Activated T-helper 2 cell treated with anti-CD3 and anti-CD28 coated beads, Interferon-gamma antibody, Interleukin-2, Interleukin-4, amounts not matched to agents 10 μg/mL and 5 μg/mL and 100 μg/mL, durations not matched to agents 14 hours and 24 hours and 36 hours (primary cell): ENCODE measurements around the gene AHCYL2. TPM values are rescaled to one million over a fixed set of nuclear protein-coding genes. Genes with fewer than 3 reads are reported as not detected.
"Not testable (repeated sequence)": the region's sequence is repeated elsewhere in the genome, so short reads cannot be mapped to it uniquely, and the experiment has no call there.

Source experiments
- DNase-seq: peaks from one replicate; pipeline ENCODE4 v3.0.0; 2021; ENCODE audit warnings: low spot score
- H3K27ac Mint-ChIP-seq: one replicate; pipeline ENCODE4 v1.8.0; 2021; ENCODE audit warnings: mixed read lengths
- H3K27me3 Mint-ChIP-seq: one replicate; pipeline ENCODE4 v1.8.0; 2021; ENCODE audit warnings: low read depth, mixed read lengths
- H3K36me3 Mint-ChIP-seq: one replicate; pipeline ENCODE4 v1.8.0; 2021; ENCODE audit warnings: low read depth, mixed read lengths
- H3K4me1 Mint-ChIP-seq: one replicate; pipeline ENCODE4 v1.8.0; 2021; ENCODE audit warnings: low read depth, mixed read lengths
- H3K4me3 Mint-ChIP-seq: one replicate; pipeline ENCODE4 v1.8.0; 2021; ENCODE audit warnings: low read depth, mild to moderate bottlenecking, moderate library complexity, mixed read lengths
- H3K9me3 Mint-ChIP-seq: one replicate; pipeline ENCODE4 v1.8.0; 2021; ENCODE audit warnings: mixed read lengths
- intact Hi-C: fragments of 100-400 bp; cut with micrococcal nuclease; formaldehyde crosslinking; loops from one replicate; pipeline ENCODE4 v1.15.1; 2023
- total RNA-seq: library from RNA; stranded (reverse); gene quantifications from 2 replicates; pipeline ENCODE4 v1.2.3, GENCODE V29; 2022

Gene AHCYL2
- total RNA-seq, 1 donor from 2014 or later: 14.7 TPM

DNA sequence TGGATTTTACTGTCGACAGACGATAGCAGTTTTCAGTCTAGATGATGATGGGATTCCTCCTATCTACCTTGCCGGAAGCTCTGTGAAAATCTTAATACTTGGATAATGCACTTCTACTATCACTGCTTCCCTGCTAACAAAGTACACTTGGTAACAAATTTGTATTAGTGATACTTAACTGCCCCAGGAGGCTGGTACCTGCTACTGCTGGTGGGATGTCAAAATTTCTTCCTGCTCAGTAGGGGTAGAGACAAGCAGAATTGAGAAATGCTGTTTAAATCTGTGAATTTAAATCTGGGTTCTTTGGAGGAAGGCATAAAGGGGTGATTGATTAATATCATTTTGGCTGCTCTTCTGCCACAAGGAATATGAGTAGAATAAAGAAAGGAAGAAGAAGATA lies 109.6 kb downstream of the AHCYL2 start:
- no peaks in the 10 kb centered on the region for H3K4me1 Mint-ChIP-seq
- peaks cover 2% of the 10 kb centered on the region for H3K27me3 Mint-ChIP-seq
- no peak overlapping the region for H3K27ac Mint-ChIP-seq
- H3K4me3 Mint-ChIP-seq: no peak overlapping the region
- intact Hi-C loops: no loop called here
- DNase-seq: no peak
- H3K36me3 Mint-ChIP-seq: no peaks in the 10 kb centered on the region
- no peaks in the 10 kb centered on the region for H3K9me3 Mint-ChIP-seq

- Mint-ChIP-seq H3K27me3 (peaks cover 2% of the 10 kb centered on the region), H3K27ac (no peak overlapping the region), H3K4me3 (no peak overlapping the region), H3K9me3 (no peaks in the 10 kb centered on the region), H3K36me3 (no peaks in the 10 kb centered on the region), H3K4me1 (peaks cover 16% of the 10 kb centered on the region)
- intact Hi-C loops: no loop called here
- no peak for DNase-seq
These were observed 113.6 kb downstream of the AHCYL2 start for GRCh38 chr7:129338450-129338849.

DNA sequence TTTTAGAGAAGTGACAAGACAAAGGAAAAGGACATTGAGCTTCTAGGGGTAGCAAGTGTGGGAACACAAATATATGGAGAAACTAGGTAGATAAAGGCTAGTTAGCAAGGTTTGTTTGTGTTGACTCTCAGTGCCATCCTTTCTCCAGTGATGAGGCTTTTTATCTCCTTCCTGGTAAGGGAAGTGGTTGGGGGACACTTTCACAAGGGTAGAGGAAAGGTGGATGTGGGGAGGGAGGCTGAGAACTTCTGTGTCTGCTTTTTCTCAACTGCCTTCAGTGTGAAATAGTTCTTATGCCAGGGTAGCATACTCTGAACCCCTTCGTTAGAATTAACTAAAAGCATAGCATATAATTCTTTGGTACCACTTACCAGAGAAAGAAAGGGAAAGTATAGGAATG lies 116.4 kb downstream of the AHCYL2 start:
- Mint-ChIP-seq H3K36me3 (no peaks in the 10 kb centered on the region), H3K27me3 (peaks cover 2% of the 10 kb centered on the region), H3K4me3 (no peak overlapping the region), H3K9me3 (no peaks in the 10 kb centered on the region), H3K4me1 (peaks cover 38% of the 10 kb centered on the region), H3K27ac (no peak overlapping the region)
- intact Hi-C loops: loop anchor here (5.0 kb wide), 1 partner anchor 296 kb away; no protein-coding TSS in a partner anchor
- DNase-seq: no peak

DNA sequence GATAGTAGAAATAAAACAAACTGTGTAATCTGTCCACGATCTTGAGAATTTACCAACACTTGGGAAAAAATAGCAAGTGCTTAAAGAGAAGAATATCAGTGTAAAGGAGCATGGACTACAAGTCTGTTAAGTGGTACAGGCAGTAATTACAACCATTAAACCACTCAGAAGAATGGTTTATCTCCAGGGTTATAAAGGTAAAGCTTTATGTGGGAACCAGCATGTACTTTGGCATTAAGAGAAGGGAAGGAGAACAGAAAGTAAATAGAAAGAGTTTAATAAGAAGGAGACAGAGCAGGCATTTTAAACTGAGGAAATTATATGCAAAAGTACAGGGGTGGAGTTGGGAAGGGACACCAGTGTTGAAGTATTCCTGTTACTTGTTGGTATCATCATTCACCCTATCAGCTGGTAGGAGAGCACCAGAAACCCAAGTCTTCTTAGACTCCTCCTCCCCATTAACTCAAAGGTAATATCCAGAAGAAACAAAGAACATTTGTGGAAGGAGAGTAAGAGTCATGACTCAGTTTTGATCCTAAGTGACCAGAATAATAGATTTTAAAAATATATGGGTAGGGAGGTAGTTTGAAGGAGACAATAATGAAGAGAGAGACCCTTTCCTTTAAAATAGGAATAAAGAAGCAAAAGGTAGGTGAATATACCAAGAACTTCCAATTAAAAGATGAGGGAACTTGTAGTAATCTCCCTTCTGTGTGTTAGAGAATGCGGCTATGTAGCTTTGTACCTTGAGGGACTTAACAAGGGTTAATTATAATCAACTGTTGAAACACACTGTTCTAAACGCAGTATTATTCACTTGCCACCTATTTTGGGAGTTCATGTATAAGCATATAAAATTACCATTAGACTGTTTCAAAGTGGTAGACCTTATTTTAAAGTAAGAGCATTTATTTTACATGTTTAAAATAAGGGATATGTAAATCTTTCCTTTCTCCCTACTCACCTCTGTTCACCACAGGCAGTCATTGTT lies 117.3 kb downstream of the AHCYL2 start:
- H3K36me3 Mint-ChIP-seq: no peaks in the 10 kb centered on the region
- intact Hi-C loops: loop anchor here (5.0 kb wide), 1 partner anchor 295 kb away; no protein-coding TSS in a partner anchor
- no peak for DNase-seq
- H3K4me1 Mint-ChIP-seq: peaks cover 38% of the 10 kb centered on the region
- H3K4me3 Mint-ChIP-seq: no peak overlapping the region
- no peaks in the 10 kb centered on the region for H3K9me3 Mint-ChIP-seq
- H3K27me3 Mint-ChIP-seq: peaks cover 2% of the 10 kb centered on the region
- H3K27ac Mint-ChIP-seq: no peak overlapping the region

DNA sequence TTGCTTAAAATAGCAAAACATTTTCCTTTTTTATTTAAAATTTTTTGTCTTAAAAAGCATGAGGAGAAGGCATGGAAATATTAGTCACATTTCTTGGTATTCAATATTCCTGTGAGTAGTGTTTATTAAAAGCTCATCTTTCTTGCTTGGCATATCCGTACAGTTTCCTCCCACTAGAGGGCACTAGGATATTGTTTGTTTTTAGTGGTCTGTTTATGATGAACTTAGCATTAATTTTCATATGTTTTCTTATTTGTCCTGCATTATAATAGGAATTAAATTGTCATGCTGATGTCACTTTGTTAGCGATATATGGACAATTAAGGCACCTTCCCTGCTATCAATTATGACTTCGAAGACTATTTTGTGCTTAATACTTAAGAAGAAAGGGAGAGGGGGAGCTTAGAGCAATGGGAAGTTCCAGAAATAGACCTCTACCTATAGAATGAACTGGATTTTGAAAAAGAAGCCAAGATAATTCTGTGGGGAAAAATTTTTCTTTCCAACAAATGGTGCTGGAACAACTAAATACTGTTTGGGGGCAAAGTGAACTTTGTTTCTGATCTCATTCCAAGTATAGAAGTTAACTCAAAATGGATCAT lies 118.4 kb downstream of the AHCYL2 start:
- Mint-ChIP-seq H3K27me3 (peaks cover 2% of the 10 kb centered on the region), H3K27ac (peak overlapping the region; percentile 59), H3K36me3 (no peaks in the 10 kb centered on the region), H3K4me3 (no peak overlapping the region), H3K4me1 (peaks cover 38% of the 10 kb centered on the region), H3K9me3 (no peaks in the 10 kb centered on the region)
- DNase-seq: no peak
- intact Hi-C loops: loop anchor here (1.0 to 5.0 kb wide), 3 partner anchors 129 to 486 kb away; no protein-coding TSS in a partner anchor

DNA sequence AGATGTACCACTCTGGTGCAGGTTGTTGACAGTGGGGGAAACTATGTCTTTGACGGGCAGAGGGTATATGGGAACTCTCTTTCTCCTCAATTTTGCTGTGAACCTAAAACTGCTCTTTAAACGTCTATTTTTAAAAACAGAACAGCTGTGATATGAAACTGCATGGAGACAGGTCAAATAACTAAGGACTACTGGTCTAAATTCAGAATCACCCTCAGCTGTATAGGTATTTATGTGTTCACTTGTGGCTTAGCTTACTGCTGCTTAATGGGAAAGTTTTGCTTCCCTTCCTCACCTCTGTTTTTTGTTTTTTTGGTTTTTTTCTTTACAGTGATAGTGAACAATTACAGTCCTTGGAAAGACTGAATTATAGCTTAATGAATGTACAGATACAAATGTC lies 122.5 kb downstream of the AHCYL2 start:
- H3K27ac Mint-ChIP-seq: no peak overlapping the region
- intact Hi-C loops: no loop called here
- no peak for DNase-seq
- H3K4me1 Mint-ChIP-seq: peaks cover 28% of the 10 kb centered on the region
- H3K27me3 Mint-ChIP-seq: no peaks in the 10 kb centered on the region
- H3K9me3 Mint-ChIP-seq: no peaks in the 10 kb centered on the region
- no peaks in the 10 kb centered on the region for H3K36me3 Mint-ChIP-seq
- H3K4me3 Mint-ChIP-seq: no peak overlapping the region

- DNase-seq: no peak
- intact Hi-C loops: no loop called here
- Mint-ChIP-seq H3K4me1 (peaks cover 27% of the 10 kb centered on the region), H3K27me3 (no peaks in the 10 kb centered on the region), H3K36me3 (no peaks in the 10 kb centered on the region), H3K4me3 (no peak overlapping the region), H3K27ac (no peak overlapping the region), H3K9me3 (no peaks in the 10 kb centered on the region)
These were observed 123.4 kb downstream of the AHCYL2 start for GRCh38 chr7:129348023-129348740.

DNA sequence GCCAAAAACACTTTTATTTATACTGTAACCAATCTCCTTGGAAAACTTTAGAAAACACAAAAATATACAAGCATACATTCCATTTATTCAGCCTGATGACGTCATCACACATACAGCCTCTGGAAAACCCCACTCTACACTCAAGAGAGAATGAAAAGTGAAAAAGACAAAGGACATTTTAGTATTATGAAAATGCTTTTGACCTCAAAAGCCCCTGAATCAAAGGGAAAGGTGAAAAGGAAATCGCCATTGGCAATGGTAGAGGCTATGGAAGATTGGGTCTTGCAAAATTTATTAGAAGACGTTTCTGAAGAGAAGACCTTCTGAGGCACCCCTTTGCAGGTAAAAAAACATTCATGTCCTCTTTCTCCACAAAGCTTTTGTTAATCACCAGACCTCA lies 126.5 kb downstream of the AHCYL2 start:
- H3K4me3 Mint-ChIP-seq: no peak overlapping the region
- no peak for DNase-seq
- no peaks in the 10 kb centered on the region for H3K27me3 Mint-ChIP-seq
- H3K9me3 Mint-ChIP-seq: no peaks in the 10 kb centered on the region
- peaks cover 2% of the 10 kb centered on the region for H3K4me1 Mint-ChIP-seq
- intact Hi-C loops: no loop called here
- H3K27ac Mint-ChIP-seq: no peak overlapping the region
- H3K36me3 Mint-ChIP-seq: no peaks in the 10 kb centered on the region

DNA sequence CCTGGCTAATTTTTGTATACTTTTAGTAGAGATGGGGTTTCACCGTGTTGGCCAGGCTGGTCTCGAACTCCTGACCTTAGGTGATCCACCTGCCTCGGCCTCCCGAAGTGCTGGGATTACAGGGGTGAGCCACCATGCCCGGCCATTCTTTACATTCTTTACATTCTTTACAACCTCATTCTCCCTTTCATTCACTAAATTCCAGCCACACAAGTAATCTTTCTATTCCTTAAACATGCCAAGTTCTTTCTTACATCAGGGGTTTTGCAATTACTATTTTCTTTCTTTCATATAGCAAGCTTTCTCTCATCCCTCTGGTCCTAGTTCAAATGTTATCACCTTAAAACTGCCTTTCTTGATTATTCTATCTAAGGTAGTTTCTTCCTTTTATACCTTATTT lies 128.3 kb downstream of the AHCYL2 start:
- H3K36me3 Mint-ChIP-seq, H3K9me3 Mint-ChIP-seq, H3K4me3 Mint-ChIP-seq, H3K27me3 Mint-ChIP-seq, DNase-seq, H3K4me1 Mint-ChIP-seq, intact Hi-C loops, H3K27ac Mint-ChIP-seq: not testable (repeated sequence)

DNA sequence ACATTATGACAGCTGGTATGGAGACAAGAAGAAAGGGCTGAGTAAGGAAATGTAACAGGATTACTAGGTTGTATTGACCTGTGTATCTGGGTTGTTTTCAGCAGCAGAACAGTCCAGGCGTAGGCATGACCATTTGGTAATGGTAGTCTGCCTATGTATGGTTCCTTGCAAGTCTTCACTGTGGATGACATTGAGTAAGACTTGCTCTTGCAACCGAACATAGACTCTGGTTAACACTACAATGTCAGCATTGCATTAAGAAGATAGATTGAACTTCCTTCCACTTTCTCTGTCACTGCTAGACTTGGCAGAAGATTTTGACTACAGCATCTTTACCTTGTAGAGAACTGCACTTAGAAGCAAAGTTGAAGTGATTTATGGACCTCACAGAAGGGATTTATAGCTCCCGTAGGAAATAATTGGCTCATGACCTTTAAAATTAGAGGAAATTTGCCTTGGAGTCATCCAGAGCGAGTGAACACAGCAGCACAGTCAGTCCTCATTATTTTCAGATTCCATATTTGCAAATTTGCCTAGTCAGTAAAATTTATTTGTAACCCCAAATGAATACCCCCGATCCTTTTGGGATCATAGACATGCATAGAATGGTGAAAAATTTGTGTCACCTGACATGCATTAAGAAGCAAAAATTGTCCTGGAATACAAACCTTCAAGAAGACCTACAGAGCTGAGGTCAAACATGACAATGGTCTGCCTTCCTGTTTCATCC lies 129.8 kb downstream of the AHCYL2 start:
- no peaks in the 10 kb centered on the region for H3K27me3 Mint-ChIP-seq
- intact Hi-C loops: no loop called here
- no peak overlapping the region for H3K4me3 Mint-ChIP-seq

DNA sequence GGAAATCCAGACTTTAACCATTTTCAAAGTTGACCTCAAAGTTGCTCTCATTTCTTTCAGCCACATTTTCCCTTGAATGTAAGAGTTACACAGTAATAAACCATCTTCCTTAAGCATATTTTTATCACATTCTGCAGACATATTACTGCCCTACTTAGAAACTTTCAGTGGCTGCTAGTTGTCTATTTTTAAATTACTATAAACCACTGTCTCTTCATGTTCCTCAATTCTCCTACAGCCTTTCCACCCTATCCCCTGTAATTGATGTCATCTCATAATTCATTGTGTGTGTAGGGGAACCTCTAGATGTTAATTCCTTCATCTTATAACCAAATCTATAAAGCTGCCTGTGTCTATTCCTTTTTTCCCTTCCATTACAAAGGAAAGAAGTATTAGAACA lies 131.3 kb downstream of the AHCYL2 start:
- Mint-ChIP-seq H3K4me1 (peaks cover 10% of the 10 kb centered on the region), H3K9me3 (no peaks in the 10 kb centered on the region), H3K27me3 (no peaks in the 10 kb centered on the region), H3K36me3 (no peaks in the 10 kb centered on the region), H3K27ac (no peak overlapping the region), H3K4me3 (no peak overlapping the region)
- intact Hi-C loops: no loop called here
- no peak for DNase-seq

More for the DNA sequence above, 129.8 kb downstream of the AHCYL2 start:
- DNase-seq: no peak
- Mint-ChIP-seq H3K4me1 (peaks cover 6% of the 10 kb centered on the region), H3K9me3 (no peaks in the 10 kb centered on the region), H3K27ac (no peak overlapping the region), H3K36me3 (no peaks in the 10 kb centered on the region)

DNA sequence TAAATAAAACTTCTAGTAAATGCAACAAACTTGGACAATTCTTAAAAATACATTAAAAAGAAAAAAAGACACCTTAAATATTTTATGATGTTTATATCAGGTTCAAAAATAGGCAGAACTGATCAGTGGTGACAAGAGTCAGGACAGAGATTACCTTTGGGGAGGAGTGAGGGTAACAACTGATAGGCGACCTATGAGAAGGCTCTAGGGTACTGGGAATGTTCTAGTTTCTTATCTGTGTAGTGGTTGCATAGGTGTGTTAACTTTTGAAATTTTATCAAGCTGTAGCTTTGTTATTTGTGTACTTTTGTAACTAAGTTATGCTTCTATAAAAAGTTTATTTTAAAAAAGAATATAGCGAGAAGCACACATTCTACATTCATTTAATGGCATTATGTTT lies 134.3 kb downstream of the AHCYL2 start:
- Mint-ChIP-seq H3K9me3 (no peaks in the 10 kb centered on the region), H3K27ac (no peak overlapping the region), H3K4me1 (peaks cover 8% of the 10 kb centered on the region), H3K36me3 (no peaks in the 10 kb centered on the region), H3K27me3 (no peaks in the 10 kb centered on the region), H3K4me3 (no peak overlapping the region)
- intact Hi-C loops: no loop called here
- no peak for DNase-seq
